Muscle layer of duodenum (tissue), 2 donors: ENCODE data around the gene POM121.
A peak's percentile ranks its signal among the peaks of the same experiment; 100 is the strongest.
"Not testable (repeated sequence)": the region's sequence is repeated elsewhere in the genome, so short reads cannot be mapped to it uniquely, and the experiment has no call there.

ENCODE experiments used
- H3K27ac ChIP-seq: one replicate; pipeline ENCODE4 v1.7.0; 2013; ENCODE audit warnings: mild to moderate bottlenecking, low read length
- H3K27me3 ChIP-seq: one replicate; pipeline ENCODE4 v1.7.0; 2013; ENCODE audit warnings: low read depth, mild to moderate bottlenecking, control low read depth, low read length
- H3K36me3 ChIP-seq, 2 donors: one replicate each; pipeline ENCODE4 v1.7.0; 2013; ENCODE audit warnings: low read length in 2 of 2, control low read depth in 1 of 2, mild to moderate bottlenecking in 1 of 2; ENCODE audit not compliant: insufficient read depth in 2 of 2, control insufficient read depth in 1 of 2
- H3K4me1 ChIP-seq, 2 donors: one replicate each; pipeline ENCODE4 v1.7.0; 2013; ENCODE audit warnings: low read length in 2 of 2, mild to moderate bottlenecking in 2 of 2, control low read depth in 1 of 2, moderate library complexity in 1 of 2; ENCODE audit not compliant: insufficient read depth in 2 of 2, control insufficient read depth in 1 of 2
- H3K4me3 ChIP-seq, 2 donors: one replicate each; pipeline ENCODE4 v1.7.0; 2013; ENCODE audit warnings: low read length in 2 of 2, low read depth in 1 of 2, mild to moderate bottlenecking in 1 of 2
- H3K9me3 ChIP-seq, 2 donors: one replicate each; pipeline ENCODE4 v1.7.0; 2013; ENCODE audit warnings: low read length in 2 of 2, control low read depth in 1 of 2, mild to moderate bottlenecking in 1 of 2; ENCODE audit not compliant: control insufficient read depth in 1 of 2
- donor health status: healthy.

POM121 gene

GRCh38 chr7:72925546-72926120 is 738 bp downstream of the POM121 start:
- Histone ChIP-seq H3K4me3 (peak overlapping the region; percentile 63 to 94), H3K4me1 (peaks cover 7 to 20% of the 10 kb centered on the region in 2 donors), H3K27ac (peak overlapping the region; percentile 63), H3K9me3 (no peaks in the 10 kb centered on the region), H3K27me3 (no peaks in the 10 kb centered on the region), H3K36me3 (peaks cover 12 to 40% of the 10 kb centered on the region in 2 donors)

GRCh38 chr7:72927791-72928190 is 2.9 kb downstream of the POM121 start:
- not testable (repeated sequence) for H3K9me3 ChIP-seq, H3K4me3 ChIP-seq, H3K27me3 ChIP-seq, H3K27ac ChIP-seq
- Histone ChIP-seq H3K4me1 (peaks cover 7 to 20% of the 10 kb centered on the region in 2 donors), H3K36me3 (peaks cover 12 to 45% of the 10 kb centered on the region in 2 donors)

DNA sequence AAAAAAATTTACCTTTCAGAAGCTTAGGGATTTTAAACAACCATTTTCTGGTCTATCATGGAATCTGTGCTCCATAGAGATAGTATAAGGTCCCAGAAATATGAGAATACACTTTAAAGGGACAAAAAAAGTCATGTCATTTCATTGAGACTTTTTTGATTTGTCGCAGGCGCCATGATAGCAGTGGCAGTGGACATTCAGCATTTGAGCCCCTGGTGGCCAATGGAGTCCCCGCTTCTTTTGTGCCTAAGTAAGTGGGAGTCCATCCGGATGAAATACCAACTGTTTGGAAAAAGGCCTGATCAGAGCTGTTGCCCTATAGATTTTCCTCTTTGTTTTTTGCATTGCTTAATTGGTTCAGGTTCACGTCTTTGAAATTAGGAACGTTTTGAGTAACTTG is 3.3 kb downstream of the POM121 start:
- not testable (repeated sequence) for H3K27ac ChIP-seq, H3K4me3 ChIP-seq, H3K9me3 ChIP-seq, H3K27me3 ChIP-seq
- peaks cover 12 to 45% of the 10 kb centered on the region in 2 donors for H3K36me3 ChIP-seq
- H3K4me1 ChIP-seq: peaks cover 7 to 20% of the 10 kb centered on the region in 2 donors

DNA sequence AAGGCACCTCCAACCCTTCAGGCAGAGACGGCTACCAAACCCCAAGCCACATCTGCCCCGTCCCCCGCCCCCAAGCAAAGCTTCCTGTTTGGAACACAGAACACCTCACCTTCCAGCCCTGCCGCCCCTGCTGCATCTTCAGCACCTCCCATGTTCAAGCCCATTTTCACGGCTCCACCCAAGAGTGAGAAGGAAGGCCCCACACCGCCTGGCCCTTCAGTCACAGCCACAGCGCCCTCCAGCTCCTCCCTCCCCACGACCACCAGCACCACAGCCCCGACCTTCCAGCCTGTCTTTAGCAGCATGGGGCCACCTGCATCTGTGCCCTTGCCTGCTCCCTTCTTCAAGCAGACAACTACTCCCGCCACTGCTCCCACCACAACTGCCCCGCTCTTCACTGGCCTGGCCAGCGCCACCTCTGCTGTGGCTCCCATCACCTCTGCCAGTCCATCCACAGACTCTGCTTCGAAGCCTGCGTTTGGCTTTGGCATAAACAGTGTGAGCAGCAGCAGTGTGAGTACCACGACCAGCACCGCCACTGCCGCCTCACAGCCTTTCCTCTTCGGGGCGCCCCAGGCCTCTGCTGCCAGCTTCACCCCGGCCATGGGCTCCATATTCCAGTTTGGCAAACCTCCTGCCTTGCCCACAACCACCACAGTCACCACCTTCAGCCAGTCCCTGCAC is 17.3 kb downstream of the POM121 start:
- not testable (repeated sequence) for H3K9me3 ChIP-seq, H3K27ac ChIP-seq, H3K4me3 ChIP-seq, H3K27me3 ChIP-seq, H3K4me1 ChIP-seq
- H3K36me3 ChIP-seq: peaks cover 4 to 15% of the 10 kb centered on the region in 2 donors

GRCh38 chr7:72942956-72943355 is 18.1 kb downstream of the POM121 start:
- not testable (repeated sequence) for H3K9me3 ChIP-seq, H3K27me3 ChIP-seq, H3K4me1 ChIP-seq, H3K27ac ChIP-seq, H3K4me3 ChIP-seq
- peaks cover 4 to 15% of the 10 kb centered on the region in 2 donors for H3K36me3 ChIP-seq

DNA sequence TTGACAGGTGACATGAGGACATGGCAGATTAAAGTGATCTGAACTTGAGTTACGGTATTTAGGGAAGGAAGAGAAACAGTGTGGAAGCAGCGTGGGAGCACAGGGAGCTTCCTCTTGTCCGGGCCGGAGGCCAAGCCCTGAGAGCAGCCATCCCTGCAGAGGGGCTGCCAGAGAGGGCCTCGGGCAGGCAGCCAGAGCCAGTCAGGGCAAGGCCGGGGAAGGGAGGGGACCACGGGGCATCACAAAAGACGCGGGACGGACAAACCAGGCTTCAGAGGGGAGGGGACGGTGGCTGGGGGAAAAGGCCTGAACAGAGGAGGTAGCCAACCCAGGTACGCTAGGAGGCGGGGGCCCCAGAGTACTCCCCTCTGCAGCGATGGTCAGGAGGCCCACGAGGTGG is 20.0 kb downstream of the POM121 start:
- not testable (repeated sequence) for H3K4me1 ChIP-seq, H3K4me3 ChIP-seq, H3K27ac ChIP-seq, H3K27me3 ChIP-seq, H3K9me3 ChIP-seq, H3K36me3 ChIP-seq

GRCh38 chr7:72945597-72945996 is 20.7 kb downstream of the POM121 start:
- H3K36me3 ChIP-seq, H3K4me3 ChIP-seq, H3K27ac ChIP-seq, H3K4me1 ChIP-seq, H3K9me3 ChIP-seq, H3K27me3 ChIP-seq: not testable (repeated sequence)

GRCh38 chr7:72946130-72946745 is 21.3 kb downstream of the POM121 start:
- H3K27ac ChIP-seq, H3K9me3 ChIP-seq, H3K36me3 ChIP-seq, H3K27me3 ChIP-seq, H3K4me3 ChIP-seq, H3K4me1 ChIP-seq: not testable (repeated sequence)

- H3K4me1 ChIP-seq, H3K27me3 ChIP-seq, H3K36me3 ChIP-seq, H3K4me3 ChIP-seq, H3K9me3 ChIP-seq, H3K27ac ChIP-seq: not testable (repeated sequence)
These were observed 23.8 kb downstream of the POM121 start for GRCh38 chr7:72948714-72949113.

GRCh38 chr7:72949276-72949675 is 24.4 kb downstream of the POM121 start:
- not testable (repeated sequence) for H3K4me3 ChIP-seq, H3K4me1 ChIP-seq, H3K9me3 ChIP-seq, H3K27me3 ChIP-seq, H3K36me3 ChIP-seq, H3K27ac ChIP-seq

DNA sequence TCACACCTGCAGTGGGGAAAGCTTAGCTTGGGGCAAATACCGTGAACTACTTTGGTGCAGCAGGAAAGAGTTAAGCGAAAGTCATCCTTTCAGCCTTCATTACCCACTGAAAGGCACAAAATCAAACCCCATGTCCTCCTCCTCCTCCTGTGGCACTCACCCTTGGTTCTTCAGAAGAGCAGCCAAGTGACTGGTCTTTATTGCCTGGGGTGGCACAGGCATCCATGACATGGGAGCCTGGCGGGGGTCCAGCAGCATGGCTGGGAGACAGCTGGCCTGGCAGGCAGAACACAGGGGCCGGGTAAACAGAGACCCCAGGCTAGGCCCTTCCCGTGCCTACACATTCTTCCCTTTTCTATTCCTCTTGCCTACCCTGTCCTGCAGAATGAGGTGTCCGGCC is 24.8 kb downstream of the POM121 start:
- H3K4me1 ChIP-seq, H3K9me3 ChIP-seq, H3K27me3 ChIP-seq, H3K27ac ChIP-seq, H3K4me3 ChIP-seq, H3K36me3 ChIP-seq: not testable (repeated sequence)

- not testable (repeated sequence) for H3K9me3 ChIP-seq
These were observed 25.5 kb downstream of the POM121 start for GRCh38 chr7:72950432-72950831.

More at GRCh38 chr7:72950432-72950831, 25.5 kb downstream of the POM121 start:
- H3K27me3 ChIP-seq, H3K36me3 ChIP-seq, H3K4me1 ChIP-seq, H3K27ac ChIP-seq, H3K4me3 ChIP-seq: not testable (repeated sequence)
